H9 (cell line): ENCODE data around the gene TTC13. TPM values are rescaled to one million over a fixed set of nuclear protein-coding genes. Genes with fewer than 3 reads are reported as not detected.

ENCODE experiments used
- DNase-seq: peaks from one replicate; pipeline ENCODE4 v3.0.0-alpha.2; 2017
- H2AFZ ChIP-seq: one replicate; pipeline ENCODE4 v1.6.1; 2013; ENCODE audit warnings: mild to moderate bottlenecking, low read length, control low read depth, moderate library complexity
- H2AK5ac ChIP-seq: 2 replicates; pipeline ENCODE4 v1.6.1; 2013; ENCODE audit warnings: low read length, control low read depth, mixed read lengths; ENCODE audit not compliant: insufficient read length
- H2BK120ac ChIP-seq: one replicate; pipeline ENCODE4 v1.6.1; 2013; ENCODE audit warnings: low read depth, mild to moderate bottlenecking, low read length, control low read depth, inconsistent platforms; ENCODE audit not compliant: poor library complexity, severe bottlenecking
- H2BK12ac ChIP-seq: 2 replicates; pipeline ENCODE4 v1.6.1; 2013; ENCODE audit warnings: low read length, control low read depth, mixed read lengths, low read depth; ENCODE audit not compliant: insufficient read length
- H2BK15ac ChIP-seq: 2 replicates; pipeline ENCODE4 v1.6.1; 2013; ENCODE audit warnings: low read depth, low read length, control low read depth
- H2BK20ac ChIP-seq: one replicate; pipeline ENCODE4 v1.6.1; 2013; ENCODE audit warnings: low read depth, mild to moderate bottlenecking, low read length, control low read depth, inconsistent platforms; ENCODE audit not compliant: poor library complexity, severe bottlenecking
- H2BK5ac ChIP-seq: 2 replicates; pipeline ENCODE4 v1.6.1; 2013; ENCODE audit warnings: low read length, control low read depth, mixed read lengths; ENCODE audit not compliant: insufficient read length
- H3K14ac ChIP-seq: 2 replicates; pipeline ENCODE4 v1.6.1; 2013; ENCODE audit warnings: low read length, control low read depth; ENCODE audit not compliant: insufficient read depth
- H3K18ac ChIP-seq: 2 replicates; pipeline ENCODE4 v1.6.1; 2013; ENCODE audit warnings: low read depth, mild to moderate bottlenecking, mixed read lengths, low read length, control low read depth; ENCODE audit not compliant: insufficient read length
- H3K23ac ChIP-seq: 2 replicates; pipeline ENCODE4 v1.6.1; 2013; ENCODE audit warnings: low read length, control low read depth, mixed read lengths, low read depth; ENCODE audit not compliant: insufficient read length
- H3K23me2 ChIP-seq: 2 replicates; pipeline ENCODE4 v1.6.1; 2013; ENCODE audit warnings: low read depth, mild to moderate bottlenecking, mixed read lengths, low read length, control low read depth; ENCODE audit not compliant: insufficient read length, poor library complexity, severe bottlenecking
- H3K27ac ChIP-seq: 2 replicates; pipeline ENCODE4 v1.5.1; 2013; ENCODE audit warnings: low read length, control low read depth, mixed read lengths, low read depth; ENCODE audit not compliant: insufficient read length
- H3K27me3 ChIP-seq: 2 replicates; pipeline ENCODE4 v1.6.1; 2013; ENCODE audit warnings: low read length, control low read depth, inconsistent platforms; ENCODE audit not compliant: insufficient read depth
- H3K4ac ChIP-seq: 2 replicates; pipeline ENCODE4 v1.6.1; 2013; ENCODE audit warnings: low read depth, mild to moderate bottlenecking, control low read depth, inconsistent platforms, low read length, moderate library complexity
- H3K4me1 ChIP-seq: 2 replicates; pipeline ENCODE4 v1.6.1; 2013; ENCODE audit warnings: low read length, control low read depth, inconsistent platforms; ENCODE audit not compliant: insufficient read depth
- H3K4me2 ChIP-seq: 2 replicates; pipeline ENCODE4 v1.6.1; 2013; ENCODE audit warnings: low read length, control low read depth, mixed read lengths; ENCODE audit not compliant: insufficient read length, insufficient read depth
- H3K56ac ChIP-seq: 2 replicates; pipeline ENCODE4 v1.6.1; 2013; ENCODE audit warnings: low read depth, mild to moderate bottlenecking, mixed read lengths, low read length, control low read depth; ENCODE audit not compliant: insufficient read length
- H3K79me1 ChIP-seq: 2 replicates; pipeline ENCODE4 v1.6.1; 2013; ENCODE audit warnings: low read depth, mild to moderate bottlenecking, moderate library complexity, low read length, control low read depth, inconsistent platforms; ENCODE audit not compliant: insufficient read depth, poor library complexity, severe bottlenecking
- H3K79me2 ChIP-seq: 2 replicates; pipeline ENCODE4 v1.6.1; 2013; ENCODE audit warnings: low read length, control low read depth, inconsistent platforms; ENCODE audit not compliant: insufficient read depth
- H3K9ac ChIP-seq: 2 replicates; pipeline ENCODE4 v1.6.1; 2013; ENCODE audit warnings: low read length, control low read depth, mixed read lengths; ENCODE audit not compliant: insufficient read length; ENCODE audit errors: extremely low read depth
- H3K9me3 ChIP-seq: one replicate; pipeline ENCODE4 v1.6.1; 2013; ENCODE audit warnings: low read depth, low read length, inconsistent platforms; ENCODE audit not compliant: control insufficient read depth
- H3T11ph ChIP-seq: one replicate; pipeline ENCODE4 v1.6.1; 2013; ENCODE audit warnings: mild to moderate bottlenecking, low read length, control low read depth, inconsistent platforms
- H4K20me1 ChIP-seq: one replicate; pipeline ENCODE4 v1.6.1; 2013; ENCODE audit not compliant: control insufficient read depth, insufficient read length, insufficient read depth
- H4K5ac ChIP-seq: 2 replicates; pipeline ENCODE4 v1.6.1; 2013; ENCODE audit warnings: low read depth, mild to moderate bottlenecking, mixed read lengths, low read length, control low read depth; ENCODE audit not compliant: insufficient read length
- H4K8ac ChIP-seq: replicated peaks from 2 replicates; pipeline ENCODE4 v1.6.1; 2013; ENCODE audit warnings: low read length, control low read depth, mixed read lengths, low read depth; ENCODE audit not compliant: insufficient read length
- H4K91ac ChIP-seq: 2 replicates; pipeline ENCODE4 v1.6.1; 2013; ENCODE audit warnings: low read depth, mild to moderate bottlenecking, moderate library complexity, mixed read lengths, low read length, control low read depth; ENCODE audit not compliant: insufficient read length
- H3K27ac Mint-ChIP-seq, 3 experiments: 2 replicates in 2 of 3; 3 replicates in 1 of 3; pipeline ENCODE4 v1.8.0; 2020 to 2021; ENCODE audit warnings: mixed read lengths in 3 of 3, mild to moderate bottlenecking in 1 of 3, moderate library complexity in 1 of 3
- H3K27me3 Mint-ChIP-seq: 2 replicates; pipeline ENCODE4 v1.8.0; 2021; ENCODE audit warnings: low read depth, mild to moderate bottlenecking, moderate library complexity, mixed read lengths
- H3K36me3 Mint-ChIP-seq, 3 experiments: 2 replicates in 2 of 3; 3 replicates in 1 of 3; pipeline ENCODE4 v1.8.0; 2020 to 2021; ENCODE audit warnings: low read depth in 3 of 3, mixed read lengths in 3 of 3; ENCODE audit not compliant: insufficient read depth in 1 of 3
- H3K4me1 Mint-ChIP-seq, 2 experiments: 2 replicates each; pipeline ENCODE4 v1.8.0; 2020; ENCODE audit warnings: mixed read lengths in 2 of 2
- H3K4me3 Mint-ChIP-seq, 2 experiments: 2 replicates in 1 of 2; 3 replicates in 1 of 2; pipeline ENCODE4 v1.8.0; 2020 to 2021; ENCODE audit warnings: mild to moderate bottlenecking in 2 of 2, mixed read lengths in 2 of 2, moderate library complexity in 1 of 2
- H3K9me3 Mint-ChIP-seq, 2 experiments: 2 replicates in 1 of 2; 3 replicates in 1 of 2; pipeline ENCODE4 v1.8.0; 2020; ENCODE audit warnings: mild to moderate bottlenecking in 2 of 2, mixed read lengths in 2 of 2, moderate library complexity in 1 of 2
- WGBS: extraction: QIAGEN DNeasy Blood & Tissue Kit; methylation state at CpG from one replicate; pipeline ENCODE4 v1.1.7; 2013; ENCODE audit warnings: missing lambda C conversion rate, low lambda C conversion rate, mixed read lengths; ENCODE audit not compliant: insufficient read length; ENCODE audit errors: extremely low coverage; 5-methylcytosine and 5-hydroxymethylcytosine counted together
- total RNA-seq: library from RNA; stranded (reverse); gene quantifications from 2 replicates; pipeline ENCODE4 v1.2.1, GENCODE V29; 2021
- TF ChIP-seq, protein P1 (sequence below): fragments of 200-600 bp; sonication (generic); conservative IDR thresholded peaks from 3 replicates; pipeline ENCODE4 v1.8.0; 2021; ENCODE audit warnings: antibody characterized with exemption, mild to moderate bottlenecking

TTC13 gene
- total RNA-seq, 1 experiment from 2014 or later, result 7.6 TPM

DNA sequence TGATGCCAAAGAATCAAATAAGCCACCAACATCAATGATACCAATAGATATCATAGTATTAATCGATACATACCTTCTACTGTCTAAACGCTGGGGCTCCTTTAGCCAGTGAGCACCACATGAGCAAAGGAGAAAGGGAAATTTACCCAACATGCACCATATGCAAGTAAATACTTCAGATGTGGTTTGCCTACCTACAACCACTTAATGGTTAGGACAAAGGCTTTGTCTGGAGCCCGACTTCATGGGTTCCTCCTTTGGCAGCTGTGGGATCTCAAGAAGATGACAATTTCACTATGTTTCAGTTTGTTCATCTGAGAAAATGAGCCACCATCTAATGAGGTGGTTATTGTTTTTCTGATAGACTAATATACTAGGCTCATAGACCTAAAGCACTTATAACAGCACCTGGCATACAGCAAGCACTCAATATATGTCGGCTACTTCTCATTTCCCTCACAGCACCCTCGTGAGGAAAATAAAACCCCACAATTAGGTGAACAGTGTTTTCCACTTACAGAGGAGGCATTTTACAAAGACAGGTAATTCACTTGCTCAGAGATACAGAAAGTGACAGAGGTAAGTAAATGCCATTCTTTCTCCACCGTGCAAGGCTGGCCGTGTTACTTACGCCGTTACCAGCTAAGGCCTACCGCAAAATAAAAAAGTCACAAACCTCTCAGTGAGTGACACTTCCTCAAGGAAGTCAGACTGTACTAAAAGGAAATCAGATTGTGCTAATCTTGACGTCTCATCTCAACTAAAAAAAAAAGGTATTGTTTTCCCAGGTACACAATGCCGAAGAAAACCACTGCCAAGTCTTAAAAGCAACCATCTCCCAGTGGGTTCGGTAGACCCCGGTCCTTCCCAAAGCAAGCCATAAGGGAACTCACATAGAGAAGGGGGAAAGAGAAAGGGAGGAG is 1.6 kb downstream of the TTC13 start:
- no peak overlapping the region for H4K91ac ChIP-seq
- H3K9me3 Mint-ChIP-seq, result no peaks in the 10 kb centered on the region
- H4K5ac ChIP-seq, result no peak overlapping the region
- no peak overlapping the region for H2AK5ac ChIP-seq
- H2BK15ac ChIP-seq, result no peak overlapping the region
- no peaks in the 10 kb centered on the region for H3K4me1 ChIP-seq
- no peak for DNase-seq
- H2BK5ac ChIP-seq, result no peak overlapping the region
- no peaks in the 10 kb centered on the region for H4K20me1 ChIP-seq
- H3K4me3 Mint-ChIP-seq, result peak overlapping the region; percentile 77 to 88
- no peak overlapping the region for H2BK120ac ChIP-seq
- peaks cover 15 to 16% of the 10 kb centered on the region in 2 experiments for H3K4me1 Mint-ChIP-seq
- H3K36me3 Mint-ChIP-seq, result peaks cover 0 to 2% (median 0%) of the 10 kb centered on the region in 3 experiments; a peak in 1 of 7 replicates
- no peaks in the 10 kb centered on the region for H3K9me3 ChIP-seq
- H3K27me3 ChIP-seq, result peaks cover 16% of the 10 kb centered on the region; the same call in 1 of the 2 replicates
- peaks cover 9% of the 10 kb centered on the region for H3K23me2 ChIP-seq
- no peak overlapping the region for H3K23ac ChIP-seq
- TF ChIP-seq, protein P1, sequence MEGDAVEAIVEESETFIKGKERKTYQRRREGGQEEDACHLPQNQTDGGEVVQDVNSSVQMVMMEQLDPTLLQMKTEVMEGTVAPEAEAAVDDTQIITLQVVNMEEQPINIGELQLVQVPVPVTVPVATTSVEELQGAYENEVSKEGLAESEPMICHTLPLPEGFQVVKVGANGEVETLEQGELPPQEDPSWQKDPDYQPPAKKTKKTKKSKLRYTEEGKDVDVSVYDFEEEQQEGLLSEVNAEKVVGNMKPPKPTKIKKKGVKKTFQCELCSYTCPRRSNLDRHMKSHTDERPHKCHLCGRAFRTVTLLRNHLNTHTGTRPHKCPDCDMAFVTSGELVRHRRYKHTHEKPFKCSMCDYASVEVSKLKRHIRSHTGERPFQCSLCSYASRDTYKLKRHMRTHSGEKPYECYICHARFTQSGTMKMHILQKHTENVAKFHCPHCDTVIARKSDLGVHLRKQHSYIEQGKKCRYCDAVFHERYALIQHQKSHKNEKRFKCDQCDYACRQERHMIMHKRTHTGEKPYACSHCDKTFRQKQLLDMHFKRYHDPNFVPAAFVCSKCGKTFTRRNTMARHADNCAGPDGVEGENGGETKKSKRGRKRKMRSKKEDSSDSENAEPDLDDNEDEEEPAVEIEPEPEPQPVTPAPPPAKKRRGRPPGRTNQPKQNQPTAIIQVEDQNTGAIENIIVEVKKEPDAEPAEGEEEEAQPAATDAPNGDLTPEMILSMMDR, result no peak
- H2AFZ ChIP-seq, result no peak overlapping the region
- H3K27ac Mint-ChIP-seq, result no peak overlapping the region
- H3K18ac ChIP-seq, result no peak overlapping the region
- H3K14ac ChIP-seq, result no peak overlapping the region
- H3K56ac ChIP-seq, result no peak overlapping the region
- no peaks in the 10 kb centered on the region for H3K79me1 ChIP-seq
- H4K8ac ChIP-seq, result no peak overlapping the region
- H3K79me2 ChIP-seq, result no peaks in the 10 kb centered on the region
- no peak overlapping the region for H3K27ac ChIP-seq
- peaks cover 32% of the 10 kb centered on the region for H3K27me3 Mint-ChIP-seq
- peak overlapping the region; percentile 61 for H3K4me2 ChIP-seq
- H3K4ac ChIP-seq, result no peak overlapping the region
- no peak overlapping the region for H2BK20ac ChIP-seq
- no peak overlapping the region for H2BK12ac ChIP-seq
- no peak overlapping the region for H3K9ac ChIP-seq
- whole genome bisulfite sequencing, result no CpG with 5 or more reads among the region's 14 CpGs
- H3T11ph ChIP-seq, result no peak overlapping the region
